ENCODE measurements around the gene BMP10.

BMP10 gene

DNA sequence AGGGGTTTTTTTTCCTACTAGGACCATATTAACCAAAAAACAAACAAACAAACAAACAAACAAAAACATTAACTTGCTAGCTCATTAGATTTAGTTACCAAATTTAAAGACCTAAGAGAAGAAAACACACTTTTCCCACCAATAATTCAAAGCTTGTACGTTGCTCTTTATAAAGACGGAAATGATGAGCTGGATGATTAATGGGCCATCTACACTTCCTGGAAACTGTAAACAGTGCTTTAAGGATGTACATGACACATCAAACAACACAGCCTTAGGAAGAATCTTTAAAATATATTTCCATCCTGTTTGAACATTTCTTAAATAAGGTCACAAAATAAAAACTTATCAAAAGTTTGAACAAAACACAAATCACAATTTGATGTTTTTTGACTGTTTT is 982 bp downstream of the BMP10 start:
- no peaks in the 10 kb centered on the region for H3K79me2 ChIP-seq (ENCODE audit: insufficient read depth, low read length)
- no peak overlapping the region for H3K9ac ChIP-seq (ENCODE audit: low read depth, low read length, poor library complexity, severe bottlenecking)
- H2AFZ ChIP-seq (ENCODE audit: low read length), result no peak overlapping the region
- H3K4me2 ChIP-seq (ENCODE audit: low read depth, low read length, poor library complexity, severe bottlenecking), result no peak overlapping the region
- no peaks in the 10 kb centered on the region for H3K9me2 ChIP-seq (replicated peaks; ENCODE audit: low read depth, low read length)
- H3K4me1 ChIP-seq (ENCODE audit: insufficient read depth, low read length, poor library complexity, severe bottlenecking), result no peaks in the 10 kb centered on the region
- no peaks in the 10 kb centered on the region for H3K9me3 ChIP-seq (ENCODE audit: insufficient read depth, low read depth, low read length)
- no peaks in the 10 kb centered on the region for H3K27me3 ChIP-seq (ENCODE audit: insufficient read depth, low read length, poor library complexity, severe bottlenecking)
- TF ChIP-seq EZH2phosphoT487 (IDR thresholded peaks at IDR 0.05; ENCODE audit: borderline replicate concordance), result no peak
- TF ChIP-seq, protein P1, sequence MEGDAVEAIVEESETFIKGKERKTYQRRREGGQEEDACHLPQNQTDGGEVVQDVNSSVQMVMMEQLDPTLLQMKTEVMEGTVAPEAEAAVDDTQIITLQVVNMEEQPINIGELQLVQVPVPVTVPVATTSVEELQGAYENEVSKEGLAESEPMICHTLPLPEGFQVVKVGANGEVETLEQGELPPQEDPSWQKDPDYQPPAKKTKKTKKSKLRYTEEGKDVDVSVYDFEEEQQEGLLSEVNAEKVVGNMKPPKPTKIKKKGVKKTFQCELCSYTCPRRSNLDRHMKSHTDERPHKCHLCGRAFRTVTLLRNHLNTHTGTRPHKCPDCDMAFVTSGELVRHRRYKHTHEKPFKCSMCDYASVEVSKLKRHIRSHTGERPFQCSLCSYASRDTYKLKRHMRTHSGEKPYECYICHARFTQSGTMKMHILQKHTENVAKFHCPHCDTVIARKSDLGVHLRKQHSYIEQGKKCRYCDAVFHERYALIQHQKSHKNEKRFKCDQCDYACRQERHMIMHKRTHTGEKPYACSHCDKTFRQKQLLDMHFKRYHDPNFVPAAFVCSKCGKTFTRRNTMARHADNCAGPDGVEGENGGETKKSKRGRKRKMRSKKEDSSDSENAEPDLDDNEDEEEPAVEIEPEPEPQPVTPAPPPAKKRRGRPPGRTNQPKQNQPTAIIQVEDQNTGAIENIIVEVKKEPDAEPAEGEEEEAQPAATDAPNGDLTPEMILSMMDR (conservative IDR thresholded peaks at IDR 0.05; ENCODE audit: low read length), result no peak
- H3K36me3 ChIP-seq (ENCODE audit: insufficient read depth, low read length), result no peaks in the 10 kb centered on the region
- no peak overlapping the region for H3K4me3 ChIP-seq (ENCODE audit: low read length, poor library complexity, severe bottlenecking)
- no peaks in the 10 kb centered on the region for H4K20me1 ChIP-seq (ENCODE audit: insufficient read depth, low read length, poor library complexity, severe bottlenecking)
- H3F3A ChIP-seq (ENCODE audit: low read depth), result no peaks in the 10 kb centered on the region

DNA sequence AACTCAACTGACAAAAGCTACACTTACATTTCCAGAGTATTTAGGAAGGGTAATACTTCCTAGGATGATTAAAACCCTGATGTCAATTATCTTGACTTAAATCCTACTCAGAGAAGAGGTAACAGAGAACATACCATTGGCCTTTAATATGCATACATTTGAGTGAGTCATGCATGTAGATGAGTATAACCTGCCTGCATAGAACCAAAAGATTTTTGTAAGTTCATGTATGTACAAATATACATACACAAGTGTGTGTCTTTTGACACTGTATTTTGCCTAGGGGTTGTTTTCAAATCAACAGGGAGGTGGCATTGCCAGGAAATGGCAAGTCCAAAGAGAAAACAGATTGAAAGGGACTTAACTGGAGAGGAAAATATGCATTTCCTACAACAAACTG is 6.1 kb downstream of the BMP10 start:
- H3K4me2 ChIP-seq (ENCODE audit: low read depth, low read length, poor library complexity, severe bottlenecking), result no peak overlapping the region
- no peak overlapping the region for H3K9ac ChIP-seq (ENCODE audit: low read depth, low read length, poor library complexity, severe bottlenecking)
- H3K4me3 ChIP-seq (ENCODE audit: low read length, poor library complexity, severe bottlenecking), result no peak overlapping the region
- peaks cover 10% of the 10 kb centered on the region for H3K4me1 ChIP-seq (ENCODE audit: insufficient read depth, low read length, poor library complexity, severe bottlenecking)
- H2AFZ ChIP-seq (ENCODE audit: low read length), result no peak overlapping the region
- H3K36me3 ChIP-seq (ENCODE audit: insufficient read depth, low read length), result no peaks in the 10 kb centered on the region
- H3K79me2 ChIP-seq (ENCODE audit: insufficient read depth, low read length), result no peaks in the 10 kb centered on the region
- no peaks in the 10 kb centered on the region for H3K27me3 ChIP-seq (ENCODE audit: insufficient read depth, low read length, poor library complexity, severe bottlenecking)
- no peaks in the 10 kb centered on the region for H3K9me2 ChIP-seq (replicated peaks; ENCODE audit: low read depth, low read length)
- H4K20me1 ChIP-seq (ENCODE audit: insufficient read depth, low read length, poor library complexity, severe bottlenecking), result no peaks in the 10 kb centered on the region
- H3F3A ChIP-seq (ENCODE audit: low read depth), result no peaks in the 10 kb centered on the region
- TF ChIP-seq, protein P1 (conservative IDR thresholded peaks at IDR 0.05; ENCODE audit: low read length), result no peak
- no peak for TF ChIP-seq EZH2phosphoT487 (IDR thresholded peaks at IDR 0.05; ENCODE audit: borderline replicate concordance)
- no peaks in the 10 kb centered on the region for H3K9me3 ChIP-seq (ENCODE audit: insufficient read depth, low read depth, low read length)

DNA sequence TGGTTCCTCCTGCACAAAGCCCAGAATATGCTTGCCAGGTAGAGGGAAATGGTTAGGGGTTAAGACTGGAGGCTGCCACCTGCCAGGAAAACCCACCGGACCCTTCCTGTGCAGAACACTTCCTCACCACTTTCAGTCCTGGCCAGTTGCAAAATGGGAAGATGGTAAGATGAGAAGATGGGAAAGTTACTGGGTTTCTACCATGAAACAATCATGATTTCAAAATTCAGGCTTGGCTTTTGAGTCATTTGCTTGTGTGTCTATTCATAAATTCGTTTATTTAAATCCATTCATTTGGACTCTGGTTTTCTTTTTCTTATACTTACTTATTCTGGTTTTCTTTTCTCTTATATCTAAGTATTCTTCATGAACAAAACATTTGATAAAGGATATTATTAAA is 7.2 kb downstream of the BMP10 start:
- H3K4me2 ChIP-seq (ENCODE audit: low read depth, low read length, poor library complexity, severe bottlenecking), result no peak overlapping the region
- H3K36me3 ChIP-seq (ENCODE audit: insufficient read depth, low read length), result no peaks in the 10 kb centered on the region
- no peaks in the 10 kb centered on the region for H3K27me3 ChIP-seq (ENCODE audit: insufficient read depth, low read length, poor library complexity, severe bottlenecking)
- H3K79me2 ChIP-seq (ENCODE audit: insufficient read depth, low read length), result no peaks in the 10 kb centered on the region
- H3K9ac ChIP-seq (ENCODE audit: low read depth, low read length, poor library complexity, severe bottlenecking), result no peak overlapping the region
- TF ChIP-seq, protein P1 (conservative IDR thresholded peaks at IDR 0.05; ENCODE audit: low read length), result no peak
- TF ChIP-seq EZH2phosphoT487 (IDR thresholded peaks at IDR 0.05; ENCODE audit: borderline replicate concordance), result no peak
- no peaks in the 10 kb centered on the region for H3K9me2 ChIP-seq (replicated peaks; ENCODE audit: low read depth, low read length)
- no peaks in the 10 kb centered on the region for H4K20me1 ChIP-seq (ENCODE audit: insufficient read depth, low read length, poor library complexity, severe bottlenecking)
- peaks cover 12% of the 10 kb centered on the region for H3K4me1 ChIP-seq (ENCODE audit: insufficient read depth, low read length, poor library complexity, severe bottlenecking)
- H3K4me3 ChIP-seq (ENCODE audit: low read length, poor library complexity, severe bottlenecking), result no peak overlapping the region
- H3K9me3 ChIP-seq (ENCODE audit: insufficient read depth, low read depth, low read length), result no peaks in the 10 kb centered on the region
- no peak overlapping the region for H2AFZ ChIP-seq (ENCODE audit: low read length)
- H3F3A ChIP-seq (ENCODE audit: low read depth), result no peaks in the 10 kb centered on the region
